Heart left ventricle (tissue), 16 donors: ENCODE data around the gene NCOA1. TPM values are rescaled to one million over a fixed set of nuclear protein-coding genes. Genes with fewer than 3 reads are reported as not detected.

Experiments used
- ATAC-seq, 4 donors: fragments of 200-7000 bp; cut with Tn5 transposase; one replicate each; pipeline ENCODE4 v1.9.1; 2020 to 2022; ENCODE audit warnings: moderate library complexity in 4 of 4, mild to moderate bottlenecking in 3 of 4, moderate number of reproducible peaks in 1 of 4
- DNase-seq, 5 donors: peaks; one replicate each; pipeline ENCODE4 v3.0.0-alpha.2; 2020
- H3K27ac ChIP-seq, 12 donors: fragments of 200-600 bp; sonication (generic) in 4 of 12; one replicate each; pipeline versions ENCODE4 v1.5.0 to v1.8.0; 2016 to 2022; ENCODE audit warnings: mild to moderate bottlenecking in 2 of 12
- H3K27me3 ChIP-seq, 9 donors: fragments of 200-600 bp; sonication (generic) in 2 of 9; one replicate each; pipeline versions ENCODE4 v1.5.1 to v1.8.0; 2016 to 2022; ENCODE audit warnings: mild to moderate bottlenecking in 3 of 9
- H3K36me3 ChIP-seq, 9 donors: fragments of 200-600 bp; sonication (generic) in 2 of 9; one replicate each; pipeline versions ENCODE4 v1.5.0 to v1.8.0; 2018 to 2022; ENCODE audit warnings: mild to moderate bottlenecking in 2 of 9
- H3K4me1 ChIP-seq, 12 donors: fragments of 200-600 bp; sonication (generic) in 4 of 12; one replicate each; pipeline versions ENCODE4 v1.5.0 to v1.8.0; 2016 to 2022; ENCODE audit warnings: mild to moderate bottlenecking in 3 of 12
- H3K4me3 ChIP-seq, 12 donors: fragments of 200-600 bp; sonication (generic) in 4 of 12; one replicate each; pipeline versions ENCODE4 v1.5.0 to v1.8.0; 2017 to 2022; ENCODE audit warnings: mild to moderate bottlenecking in 9 of 12, moderate library complexity in 4 of 12
- H3K9me3 ChIP-seq, 12 donors: fragments of 200-600 bp; sonication (generic) in 4 of 12; one replicate each; pipeline versions ENCODE4 v1.5.0 to v1.8.0; 2016 to 2022; ENCODE audit warnings: mild to moderate bottlenecking in 1 of 12
- CTCF ChIP-seq, 12 donors: fragments of 200-600 bp; sonication (generic) in 4 of 12; IDR thresholded peaks; one replicate each; pipeline versions ENCODE4 v1.5.0 to v1.8.0; 2018 to 2022; ENCODE audit warnings: antibody characterized with exemption in 12 of 12, mild to moderate bottlenecking in 5 of 12
- POLR2A ChIP-seq, 2 donors: fragments of 450-650 bp; IDR thresholded peaks; one replicate each; pipeline ENCODE4 v1.6.1; 2017; ENCODE audit warnings: antibody characterized with exemption in 2 of 2, mild to moderate bottlenecking in 2 of 2, moderate library complexity in 2 of 2
- WGBS, 4 donors: extraction: QIAGEN DNeasy Blood & Tissue Kit in 2 of 4; methylation state at CpG; one replicate each; pipeline versions ENCODE4 v1.1.5 to v1.1.7; 2013 to 2018; 5-methylcytosine and 5-hydroxymethylcytosine counted together
- intact Hi-C, 10 donors: fragments of 100-400 bp; cut with DNase I; formaldehyde crosslinking; loops; one replicate each; pipeline versions ENCODE4 v1.11.1 to v1.14.2; 2022
- polyA plus RNA-seq, 2 donors: library from polyadenylated mRNA; stranded (reverse); fragments of 200-250 nt; gene quantifications; one replicate each; pipeline ENCODE4 v1.2.3, GENCODE V29; 2013
- total RNA-seq, 9 donors: library from RNA; depleted of rRNA in 2 of 9; stranded (reverse); fragments of >200 nt in 2 of 9; fragmentation: NEBNext Ultra II Directional in 3 of 9; extraction: Animal tissue kit (Norgen Biotek cat#: 25700) in 3 of 9; gene quantifications; one replicate each; pipeline versions ENCODE4 v1.1.0 to v1.2.4, GENCODE V29; 2016 to 2023
- donor health status: ischemic (EF 13 %, LVEDD 7.1; RV severe dilation, severe dysfunction).
- donor health status: healthy with polysubstance abuse.
- donor health status: DM: no; HTN: yes; CAD: no.
- donor health status: DM: no; HTN: no; CAD: no.
- donor health status: ischemic (EF 25% LVEDD 6.9; RV normal size, moderate dysfunction).
- donor health status: ischemic (EF 25% LVEDD 5.7; RV mildly dilated, moderate dysfunction).
- donor health status: healthy.
- donor health status: DM: yes; HTN: yes; CAD: no.
- donor health status: ischemic (EF 35%, LVEDD 5.7; RV mildly dilated, moderate dysfunction).
- donor health status: nonischemic (EF 11% LVEDD 7.7; RV severe dilation, severe dysfunction).
- donor health status: DM: yes; HTN: yes; CAD: no.
- donor health status: PGD.
- donor health status: ischemic (EF 29% LVEDD 5.4; RV normal size, mild dysfunction).
- donor health status: nonischemic (EF 23%, LVEDD 6.1; RV moderate dilation, normal function).

Gene NCOA1
- total and polyA plus RNA-seq, 11 donors: 8.5 to 42.3 (median 32.4) TPM

- Histone ChIP-seq H3K4me1 (peaks cover 0 to 61% (median 27%) of the 10 kb centered on the region in 12 donors), H3K9me3 (peaks cover 0 to 7% (median 0%) of the 10 kb centered on the region in 12 donors), H3K27ac (no peak overlapping the region), H3K36me3 (no peaks in the 10 kb centered on the region), H3K27me3 (no peaks in the 10 kb centered on the region), H3K4me3 (no peak overlapping the region)
- ATAC-seq (no peak), DNase-seq (no peak)
- TF ChIP-seq POLR2A (IDR thresholded peaks at IDR 0.05) (no peak), CTCF (IDR thresholded peaks at IDR 0.05) (no peak)
- intact Hi-C loops: no loop called here
- 52 to 58% (median 54%) methylated on average over 5 of the region's 5 CpGs for WGBS, 4 donors
Observed at GRCh38 chr2:24517247-24517646, 26.2 kb downstream of the NCOA1 start.

GRCh38 chr2:24520175-24520574 lies 29.1 kb downstream of the NCOA1 start:
- Histone ChIP-seq H3K4me3 (no peak overlapping the region), H3K4me1 (peaks cover 0 to 40% (median 14%) of the 10 kb centered on the region in 12 donors), H3K36me3 (peaks cover 0 to 5% (median 0%) of the 10 kb centered on the region in 9 donors), H3K9me3 (peaks cover 0 to 7% (median 0%) of the 10 kb centered on the region in 12 donors), H3K27me3 (no peaks in the 10 kb centered on the region), H3K27ac (no peak overlapping the region)
- intact Hi-C loops: no loop called here
- no peak for DNase-seq
- no peak for TF ChIP-seq POLR2A (IDR thresholded peaks at IDR 0.05)
- no peak for TF ChIP-seq CTCF (IDR thresholded peaks at IDR 0.05)
- 45 to 51% (median 48%) methylated on average over 1 of the region's 1 CpG for WGBS, 4 donors
- no peak for ATAC-seq

- WGBS, 4 donors: 93 to 97% (median 94%) methylated on average over 1 of the region's 1 CpG
- H3K36me3 ChIP-seq: peaks cover 0 to 5% (median 0%) of the 10 kb centered on the region in 9 donors
- peaks cover 0 to 7% (median 0%) of the 10 kb centered on the region in 12 donors for H3K9me3 ChIP-seq
- H3K4me3 ChIP-seq: no peak overlapping the region
- H3K27me3 ChIP-seq: no peaks in the 10 kb centered on the region
- TF ChIP-seq CTCF (IDR thresholded peaks at IDR 0.05): no peak
- TF ChIP-seq POLR2A (IDR thresholded peaks at IDR 0.05): no peak
- intact Hi-C loops: no loop called here
- DNase-seq (no peak), ATAC-seq (no peak)
- H3K4me1 ChIP-seq: peaks cover 0 to 33% (median 11%) of the 10 kb centered on the region in 12 donors
- H3K27ac ChIP-seq: no peak overlapping the region
Observed at GRCh38 chr2:24521162-24521857, 30.3 kb downstream of the NCOA1 start.

GRCh38 chr2:24521975-24522639 lies 31.1 kb downstream of the NCOA1 start:
- 92 to 99% (median 97%) methylated on average over 3 of the region's 3 CpGs for WGBS, 4 donors
- no peak for ATAC-seq
- intact Hi-C loops: no loop called here
- Histone ChIP-seq H3K9me3 (peaks cover 0 to 8% (median 0%) of the 10 kb centered on the region in 12 donors), H3K27me3 (no peaks in the 10 kb centered on the region), H3K27ac (no peak overlapping the region), H3K4me1 (peaks cover 0 to 27% (median 11%) of the 10 kb centered on the region in 12 donors), H3K4me3 (no peak overlapping the region), H3K36me3 (peaks cover 0 to 5% (median 0%) of the 10 kb centered on the region in 9 donors)
- DNase-seq: no peak
- TF ChIP-seq CTCF (IDR thresholded peaks at IDR 0.05): no peak
- no peak for TF ChIP-seq POLR2A (IDR thresholded peaks at IDR 0.05)
